Measurements from ENCODE around the gene FOXO6.

The FOXO6 gene

DNA sequence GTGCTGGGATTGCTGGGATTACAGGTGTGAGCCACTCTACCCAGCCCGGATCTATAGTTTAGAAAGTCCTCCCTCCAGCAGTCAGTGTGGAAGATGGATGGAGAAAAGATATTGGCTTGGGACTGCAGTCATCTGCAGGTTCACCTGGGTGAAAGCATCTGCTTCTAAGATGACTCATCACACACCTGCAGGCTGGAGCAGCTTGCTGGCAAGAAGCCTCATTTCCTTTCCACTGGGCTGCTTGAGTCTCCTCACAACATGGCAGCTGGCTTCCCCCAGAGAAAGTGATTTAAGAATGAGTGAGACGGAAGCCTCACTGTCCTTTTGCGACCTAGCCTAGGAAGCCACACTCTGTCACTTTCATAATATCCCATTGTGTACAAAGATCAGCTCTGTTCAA is 50.0 kb downstream of the FOXO6 start:
- peaks cover 66% of the 10 kb centered on the region for H3K27me3 Mint-ChIP-seq
- no peaks in the 10 kb centered on the region for H3K36me3 Mint-ChIP-seq
- ATAC-seq, result no peak
- H3K27ac Mint-ChIP-seq, result no peak overlapping the region
- peaks cover 4% of the 10 kb centered on the region for H3K9me3 Mint-ChIP-seq
- H3K4me1 Mint-ChIP-seq, result no peaks in the 10 kb centered on the region
- no peak overlapping the region for H3K4me3 Mint-ChIP-seq

DNA sequence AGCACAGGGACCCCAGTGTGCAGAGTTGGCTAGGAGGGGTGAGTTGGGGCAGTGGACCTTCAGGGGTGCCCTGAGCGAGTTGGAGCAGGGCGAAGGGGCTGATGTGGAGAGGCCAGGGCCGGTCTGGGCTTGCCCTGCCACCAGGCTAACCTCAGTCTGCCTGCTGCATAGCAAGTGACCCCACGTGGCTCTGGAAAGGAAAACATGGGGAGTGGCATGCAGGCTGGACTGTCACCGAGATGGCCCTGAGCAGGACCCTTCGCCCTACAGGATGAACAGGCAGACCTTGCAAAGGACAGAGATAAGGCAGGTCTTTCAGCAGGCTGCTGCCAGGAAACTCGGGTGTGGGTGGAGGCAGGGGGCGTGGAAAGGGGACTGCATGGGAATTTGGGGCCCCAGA is 51.5 kb downstream of the FOXO6 start:
- Mint-ChIP-seq H3K36me3 (no peaks in the 10 kb centered on the region), H3K27ac (no peak overlapping the region), H3K4me3 (no peak overlapping the region), H3K4me1 (no peaks in the 10 kb centered on the region), H3K27me3 (peaks cover 66% of the 10 kb centered on the region), H3K9me3 (peaks cover 4% of the 10 kb centered on the region)
- ATAC-seq, result no peak

DNA sequence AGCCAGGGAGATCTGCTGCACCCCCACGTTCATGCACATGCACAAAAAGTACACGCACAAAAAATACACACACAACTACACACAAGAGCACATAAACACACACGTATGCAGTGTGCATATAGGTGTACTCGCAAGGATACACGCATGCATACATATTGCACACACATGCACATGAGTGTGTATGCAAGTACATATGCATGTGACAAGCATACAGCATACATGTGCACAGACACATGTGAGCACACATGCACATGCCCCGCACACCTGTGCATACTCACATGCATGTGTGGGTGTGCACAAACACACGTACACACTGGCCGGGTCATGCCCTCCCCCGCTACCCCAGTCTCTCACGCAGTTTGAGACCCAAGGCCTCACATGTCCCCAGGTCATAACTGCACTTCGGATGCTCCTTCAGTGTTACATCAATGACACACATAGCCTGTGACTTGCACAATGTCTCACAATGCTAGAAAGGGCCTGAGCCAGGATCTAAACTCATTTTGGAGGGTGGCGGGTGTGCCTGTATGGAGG is 52.6 kb downstream of the FOXO6 start:
- Mint-ChIP-seq H3K27ac (no peak overlapping the region), H3K4me1 (no peaks in the 10 kb centered on the region)

DNA sequence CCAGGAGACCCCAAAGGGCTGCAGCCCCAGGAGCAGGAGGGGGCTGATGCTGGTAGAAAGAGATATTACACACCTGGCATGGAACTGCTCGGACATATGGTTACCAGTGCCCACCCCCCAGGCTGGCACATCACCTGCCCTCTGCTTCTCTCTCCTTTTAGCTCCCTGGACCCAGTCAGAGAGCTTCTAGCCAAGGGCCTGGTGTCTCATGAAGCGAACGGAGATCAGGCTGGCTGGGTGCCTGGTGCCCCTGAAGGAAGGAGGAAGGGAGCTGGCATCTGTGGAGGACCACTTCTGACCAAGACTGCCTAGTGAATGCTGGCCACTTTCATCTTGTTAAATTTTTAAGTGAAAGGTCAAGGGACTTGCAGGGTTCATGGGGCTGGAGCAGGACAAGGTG is 53.1 kb downstream of the FOXO6 start:
- no peaks in the 10 kb centered on the region for H3K4me1 Mint-ChIP-seq
- peaks cover 55% of the 10 kb centered on the region for H3K27me3 Mint-ChIP-seq
- no peak for ATAC-seq
- H3K36me3 Mint-ChIP-seq, result no peaks in the 10 kb centered on the region
- H3K27ac Mint-ChIP-seq, result no peak overlapping the region
- H3K9me3 Mint-ChIP-seq, result peaks cover 4% of the 10 kb centered on the region
- H3K4me3 Mint-ChIP-seq, result no peak overlapping the region

More for the DNA sequence above, 52.6 kb downstream of the FOXO6 start:
- Mint-ChIP-seq H3K27me3 (peaks cover 60% of the 10 kb centered on the region), H3K4me3 (no peak overlapping the region), H3K36me3 (no peaks in the 10 kb centered on the region), H3K9me3 (peaks cover 4% of the 10 kb centered on the region)
- ATAC-seq, result no peak

DNA sequence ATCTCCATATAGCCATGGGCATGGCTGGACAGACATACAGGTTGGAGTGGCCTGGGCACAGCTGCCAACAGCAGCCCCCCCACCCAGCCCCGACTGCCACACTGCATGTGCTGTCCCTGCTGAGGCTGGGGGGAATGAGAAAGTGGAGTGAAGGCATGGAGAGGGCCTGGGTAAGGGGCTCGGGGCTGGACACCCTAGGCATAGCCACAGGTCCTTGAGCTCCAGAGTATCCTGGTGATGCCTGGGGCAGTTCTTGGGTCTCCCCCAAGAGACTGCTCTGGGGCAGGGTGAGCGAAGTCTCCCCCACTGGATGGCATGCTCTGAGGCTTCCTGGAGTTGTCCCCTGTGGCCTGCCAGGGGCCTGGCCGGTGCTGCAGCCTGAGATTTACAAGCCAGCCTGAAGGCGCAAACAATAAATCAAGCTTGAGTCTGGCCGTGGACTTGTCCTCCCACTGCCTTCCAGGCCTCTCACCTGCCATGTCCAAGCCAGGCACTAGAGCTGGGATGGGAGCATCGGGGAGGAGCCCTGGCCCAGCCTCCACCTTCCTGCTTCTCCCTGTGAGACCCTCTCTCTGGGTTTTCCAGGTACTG is 53.6 kb downstream of the FOXO6 start:
- no peaks in the 10 kb centered on the region for H3K4me1 Mint-ChIP-seq
- peaks cover 50% of the 10 kb centered on the region for H3K27me3 Mint-ChIP-seq
- H3K27ac Mint-ChIP-seq, result no peak overlapping the region
- no peak overlapping the region for H3K4me3 Mint-ChIP-seq
- H3K36me3 Mint-ChIP-seq, result no peaks in the 10 kb centered on the region
- peaks cover 4% of the 10 kb centered on the region for H3K9me3 Mint-ChIP-seq
- ATAC-seq, result no peak

DNA sequence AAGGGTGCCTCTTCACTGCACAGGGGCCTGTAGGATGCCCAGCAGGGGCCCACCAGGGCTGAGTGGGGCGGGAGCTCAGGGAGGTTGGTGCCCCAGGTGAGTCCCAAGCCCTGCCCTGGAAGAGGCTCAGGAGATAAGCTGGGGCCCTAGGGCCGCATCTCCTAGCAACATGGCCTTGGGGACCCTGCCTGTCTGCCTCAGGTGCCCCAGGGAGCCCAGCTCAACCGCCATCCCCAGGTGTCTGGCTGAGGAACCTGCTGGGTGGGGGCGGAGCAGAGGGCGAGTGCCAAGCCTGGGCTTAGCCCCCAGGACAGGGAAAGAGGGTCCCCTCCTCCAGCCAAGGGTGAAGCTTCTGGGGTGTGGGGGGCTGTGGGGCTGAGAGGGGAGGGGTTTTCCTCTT is 54.8 kb downstream of the FOXO6 start:
- peaks cover 42% of the 10 kb centered on the region for H3K27me3 Mint-ChIP-seq
- H3K36me3 Mint-ChIP-seq, result no peaks in the 10 kb centered on the region
- ATAC-seq, result no peak
- H3K4me3 Mint-ChIP-seq, result no peak overlapping the region
- no peak overlapping the region for H3K27ac Mint-ChIP-seq
- no peaks in the 10 kb centered on the region for H3K4me1 Mint-ChIP-seq
- H3K9me3 Mint-ChIP-seq, result no peaks in the 10 kb centered on the region

DNA sequence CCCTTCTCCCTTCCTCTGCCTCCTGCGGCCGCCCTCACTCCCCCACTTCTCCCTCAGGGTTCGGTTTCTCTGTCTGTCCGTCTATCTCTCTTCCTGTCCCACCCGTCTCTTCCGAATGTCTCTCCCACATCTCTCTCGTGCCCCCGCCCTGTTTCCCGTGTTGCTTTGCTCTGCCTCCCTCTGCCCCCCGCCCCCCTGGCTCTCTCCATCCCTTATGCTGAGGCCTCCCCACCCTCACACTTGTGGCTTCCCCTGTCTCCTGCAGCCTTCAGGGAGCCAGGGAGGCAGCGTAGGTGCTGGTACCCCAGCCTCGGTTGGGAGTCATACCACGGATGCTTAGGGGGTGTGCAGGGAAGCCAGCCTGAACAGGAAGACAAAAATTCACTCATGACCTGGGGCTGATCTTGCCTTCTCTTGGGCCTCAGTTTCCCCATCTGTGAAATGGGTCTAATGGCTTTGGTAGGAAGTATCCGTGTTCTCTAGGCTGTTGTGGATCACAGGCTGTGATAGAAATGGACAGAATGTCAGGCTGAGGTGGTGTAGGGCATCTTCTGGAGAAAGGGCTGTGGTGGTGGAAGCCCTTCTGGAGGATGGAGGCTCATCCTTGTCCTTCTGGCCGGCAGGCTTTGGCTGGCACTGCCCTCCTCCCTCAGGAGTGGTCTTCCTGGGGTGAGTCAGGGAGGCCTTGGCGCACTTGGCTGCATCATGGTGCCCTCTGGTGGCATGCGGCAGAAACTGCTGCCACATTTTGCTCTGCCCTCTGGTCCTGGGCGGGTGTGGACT is 55.5 kb downstream of the FOXO6 start:
- H3K27ac Mint-ChIP-seq, result no peak overlapping the region
- H3K9me3 Mint-ChIP-seq, result no peaks in the 10 kb centered on the region
- peaks cover 48% of the 10 kb centered on the region for H3K27me3 Mint-ChIP-seq
- H3K36me3 Mint-ChIP-seq, result no peaks in the 10 kb centered on the region
- no peak overlapping the region for H3K4me3 Mint-ChIP-seq
- ATAC-seq, result no peak
- no peaks in the 10 kb centered on the region for H3K4me1 Mint-ChIP-seq

DNA sequence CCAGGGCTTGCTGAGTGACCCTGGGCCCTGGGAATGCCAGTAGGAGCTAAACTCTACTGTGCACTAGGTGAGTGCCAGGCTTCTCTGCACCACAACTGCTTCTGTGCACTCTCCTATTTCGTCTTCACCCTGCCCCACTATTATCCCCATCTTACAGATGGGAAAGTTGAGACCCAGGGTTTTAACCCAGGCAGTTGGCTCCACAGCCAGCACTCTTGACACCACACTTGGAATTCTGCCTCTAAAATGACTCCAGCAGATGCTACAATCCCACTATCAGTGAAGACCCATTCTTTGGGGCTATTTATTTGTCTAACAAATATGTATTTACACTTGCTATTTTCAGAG is 56.1 kb downstream of the FOXO6 start:
- H3K9me3 Mint-ChIP-seq, result no peaks in the 10 kb centered on the region
- H3K27me3 Mint-ChIP-seq, result peaks cover 52% of the 10 kb centered on the region
- H3K27ac Mint-ChIP-seq, result no peak overlapping the region
- no peak overlapping the region for H3K4me3 Mint-ChIP-seq
- H3K36me3 Mint-ChIP-seq, result no peaks in the 10 kb centered on the region
- no peak for ATAC-seq
- no peaks in the 10 kb centered on the region for H3K4me1 Mint-ChIP-seq

DNA sequence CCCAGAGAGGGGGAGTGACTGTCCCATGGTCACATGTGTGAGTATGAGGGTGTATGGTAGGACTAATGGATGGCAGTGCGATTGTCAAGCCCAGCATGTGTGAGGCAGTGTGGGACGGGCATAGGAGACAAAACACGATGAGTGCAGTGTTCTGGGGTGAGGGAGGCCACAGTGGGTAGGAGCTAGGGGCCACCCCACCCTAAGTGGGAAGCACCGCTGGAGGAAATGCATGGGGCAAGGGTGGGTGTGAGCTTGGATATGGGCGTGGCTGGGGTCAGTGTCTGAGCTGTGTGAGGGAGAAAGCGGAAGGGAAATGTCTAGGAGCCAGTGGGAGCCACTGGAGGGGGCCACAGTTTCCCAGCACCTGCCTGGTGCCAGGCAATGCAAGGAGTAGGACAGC is 56.5 kb downstream of the FOXO6 start:
- Mint-ChIP-seq H3K27ac (no peak overlapping the region), H3K4me3 (no peak overlapping the region), H3K36me3 (no peaks in the 10 kb centered on the region), H3K27me3 (peaks cover 52% of the 10 kb centered on the region), H3K9me3 (no peaks in the 10 kb centered on the region), H3K4me1 (no peaks in the 10 kb centered on the region)
- no peak for ATAC-seq

DNA sequence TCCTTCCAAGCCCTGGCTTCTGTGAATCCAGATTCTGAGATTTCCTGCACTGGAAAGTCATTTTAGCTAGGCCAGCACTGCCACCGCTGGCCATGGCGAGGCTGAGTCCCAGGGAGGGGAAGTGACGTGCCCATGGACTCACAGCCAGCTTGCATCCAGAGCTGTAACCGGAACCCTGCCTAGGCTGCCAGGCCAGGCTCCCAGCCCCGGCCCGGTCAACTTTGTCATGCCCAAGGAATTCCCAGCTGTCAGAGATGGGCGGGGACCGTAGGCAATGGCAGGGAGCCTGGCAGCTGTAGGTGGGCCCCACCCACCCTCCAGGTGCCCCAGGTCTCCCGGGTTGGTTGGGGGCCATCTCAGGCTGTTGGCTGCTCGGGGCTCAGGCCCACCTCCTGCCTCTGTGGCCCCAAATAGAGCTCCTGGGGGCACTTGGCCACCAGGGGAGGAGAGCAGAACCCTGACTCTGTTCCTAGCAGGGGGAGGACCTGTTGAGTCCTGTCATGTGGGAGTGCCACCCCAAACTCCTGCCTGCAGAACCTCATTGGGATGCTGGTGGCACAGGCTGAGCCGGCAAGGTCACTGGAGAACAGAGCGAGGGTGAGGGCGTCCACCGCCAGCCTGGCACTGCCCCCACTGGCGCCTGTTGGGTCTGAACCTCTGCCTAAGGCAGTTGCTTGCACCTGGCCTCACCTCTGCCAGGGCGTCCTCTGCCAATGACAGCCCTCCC is 57.8 kb downstream of the FOXO6 start:
- Mint-ChIP-seq H3K9me3 (no peaks in the 10 kb centered on the region), H3K4me3 (no peak overlapping the region), H3K27me3 (peaks cover 42% of the 10 kb centered on the region), H3K27ac (no peak overlapping the region), H3K36me3 (no peaks in the 10 kb centered on the region), H3K4me1 (no peaks in the 10 kb centered on the region)
- ATAC-seq, result no peak

DNA sequence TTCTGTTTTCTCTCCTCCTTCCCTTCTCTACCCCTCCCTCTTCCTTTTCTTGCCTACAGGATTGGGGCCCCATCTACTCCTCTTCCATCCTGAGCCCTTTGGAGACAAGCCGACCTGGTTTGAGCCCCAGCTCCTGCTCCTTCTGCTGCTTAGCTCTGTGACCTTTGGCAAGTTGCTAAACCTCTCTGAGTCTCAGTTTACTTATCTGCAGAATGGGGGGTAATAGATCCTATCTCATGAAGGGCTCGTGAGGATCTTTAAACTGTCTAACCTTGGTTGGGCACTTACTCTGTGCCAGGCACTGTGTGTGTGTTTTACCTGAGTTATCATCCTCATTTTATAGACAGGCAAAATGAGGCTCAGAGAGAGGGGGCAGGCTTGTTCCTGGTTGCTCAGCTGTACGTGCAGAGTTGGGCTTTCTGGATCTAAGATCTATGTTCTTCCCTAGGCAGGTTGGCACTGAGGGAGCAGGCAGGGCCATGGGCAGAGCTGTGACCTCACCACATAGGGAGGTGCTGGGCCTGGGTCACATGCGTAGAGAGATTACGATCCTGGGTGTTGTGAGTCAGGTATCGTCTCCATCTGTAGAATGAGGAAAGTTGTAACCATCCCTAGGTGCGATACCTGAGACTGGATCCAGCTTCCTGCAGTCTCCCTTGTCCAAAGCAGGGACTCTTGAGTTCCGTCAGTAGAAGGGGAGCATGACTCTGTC is 58.5 kb downstream of the FOXO6 start:
- H3K36me3 Mint-ChIP-seq, result no peaks in the 10 kb centered on the region
- H3K4me3 Mint-ChIP-seq, result no peak overlapping the region

DNA sequence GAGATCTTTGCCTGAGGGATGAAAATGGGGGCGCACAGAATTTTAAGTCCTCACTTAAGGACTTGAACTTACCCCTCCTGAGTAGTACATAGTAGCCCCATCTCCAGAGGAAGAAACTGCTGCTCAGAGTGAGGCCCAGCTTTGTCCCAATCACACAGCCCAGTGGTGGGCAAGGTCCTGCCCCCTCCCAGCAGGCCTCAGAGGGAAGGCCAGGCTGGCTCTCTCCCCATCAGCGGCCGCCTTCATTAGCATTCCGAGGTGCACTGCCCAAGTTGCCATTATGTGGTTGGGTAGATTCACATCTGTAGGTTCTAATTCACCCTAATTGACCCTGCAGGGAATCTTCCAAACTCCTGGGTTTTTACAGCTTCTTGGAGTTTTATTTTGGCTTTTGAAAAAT is 59.1 kb downstream of the FOXO6 start:
- H3K27me3 Mint-ChIP-seq, result peaks cover 42% of the 10 kb centered on the region
- no peak for ATAC-seq
- no peak overlapping the region for H3K4me3 Mint-ChIP-seq
- no peaks in the 10 kb centered on the region for H3K9me3 Mint-ChIP-seq
- no peaks in the 10 kb centered on the region for H3K4me1 Mint-ChIP-seq
- no peaks in the 10 kb centered on the region for H3K36me3 Mint-ChIP-seq
- H3K27ac Mint-ChIP-seq, result no peak overlapping the region

More for the DNA sequence above, 58.5 kb downstream of the FOXO6 start:
- Mint-ChIP-seq H3K27me3 (peaks cover 42% of the 10 kb centered on the region), H3K9me3 (no peaks in the 10 kb centered on the region), H3K27ac (no peak overlapping the region), H3K4me1 (no peaks in the 10 kb centered on the region)
- no peak for ATAC-seq

DNA sequence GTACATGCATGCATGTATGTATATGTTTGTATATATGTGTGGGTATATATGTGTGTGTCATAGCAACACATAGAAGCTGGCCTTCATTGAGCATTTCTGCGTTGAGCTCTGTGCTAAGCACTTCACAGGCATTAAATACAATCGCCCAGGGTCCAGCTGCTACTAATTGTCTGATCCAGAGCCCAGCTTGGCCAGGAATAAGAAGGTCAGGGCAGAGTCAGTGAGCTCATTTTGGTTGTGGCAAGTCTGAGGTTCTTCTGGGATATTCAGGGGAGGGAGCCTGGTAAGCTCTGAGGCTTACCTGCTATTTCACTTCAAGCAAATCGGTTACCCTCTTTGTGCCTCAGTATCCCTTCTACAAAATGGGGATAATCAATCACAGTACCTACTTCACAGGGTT is 59.6 kb downstream of the FOXO6 start:
- H3K4me1 Mint-ChIP-seq, result no peaks in the 10 kb centered on the region
- H3K9me3 Mint-ChIP-seq, result no peaks in the 10 kb centered on the region
- no peak overlapping the region for H3K4me3 Mint-ChIP-seq
- H3K27me3 Mint-ChIP-seq, result peaks cover 42% of the 10 kb centered on the region
- ATAC-seq, result no peak
- H3K27ac Mint-ChIP-seq, result no peak overlapping the region
- H3K36me3 Mint-ChIP-seq, result no peaks in the 10 kb centered on the region

DNA sequence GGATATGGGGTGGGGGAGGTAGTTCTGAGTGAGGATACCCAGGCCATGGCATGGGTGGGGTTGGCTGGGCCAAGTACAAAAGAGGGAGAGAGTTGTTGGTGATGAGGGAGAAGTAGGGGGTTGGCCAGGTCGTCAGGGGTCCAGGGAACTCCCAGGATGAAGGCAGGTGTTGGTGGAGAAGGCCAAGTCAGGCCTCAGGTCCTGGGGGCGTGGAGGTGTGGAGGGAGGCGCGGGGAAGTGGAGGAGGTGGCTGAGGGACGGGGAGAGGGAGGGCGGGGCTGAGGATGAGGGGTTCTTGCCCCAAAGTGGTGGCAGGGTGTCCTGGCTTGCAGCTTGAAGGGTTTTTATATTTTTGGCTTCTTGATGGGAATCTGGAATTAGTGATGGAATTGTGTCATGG is 61.1 kb downstream of the FOXO6 start:
- Mint-ChIP-seq H3K9me3 (no peaks in the 10 kb centered on the region), H3K4me3 (no peak overlapping the region), H3K4me1 (no peaks in the 10 kb centered on the region), H3K27me3 (peaks cover 28% of the 10 kb centered on the region), H3K27ac (no peak overlapping the region), H3K36me3 (no peaks in the 10 kb centered on the region)
- no peak for ATAC-seq

DNA sequence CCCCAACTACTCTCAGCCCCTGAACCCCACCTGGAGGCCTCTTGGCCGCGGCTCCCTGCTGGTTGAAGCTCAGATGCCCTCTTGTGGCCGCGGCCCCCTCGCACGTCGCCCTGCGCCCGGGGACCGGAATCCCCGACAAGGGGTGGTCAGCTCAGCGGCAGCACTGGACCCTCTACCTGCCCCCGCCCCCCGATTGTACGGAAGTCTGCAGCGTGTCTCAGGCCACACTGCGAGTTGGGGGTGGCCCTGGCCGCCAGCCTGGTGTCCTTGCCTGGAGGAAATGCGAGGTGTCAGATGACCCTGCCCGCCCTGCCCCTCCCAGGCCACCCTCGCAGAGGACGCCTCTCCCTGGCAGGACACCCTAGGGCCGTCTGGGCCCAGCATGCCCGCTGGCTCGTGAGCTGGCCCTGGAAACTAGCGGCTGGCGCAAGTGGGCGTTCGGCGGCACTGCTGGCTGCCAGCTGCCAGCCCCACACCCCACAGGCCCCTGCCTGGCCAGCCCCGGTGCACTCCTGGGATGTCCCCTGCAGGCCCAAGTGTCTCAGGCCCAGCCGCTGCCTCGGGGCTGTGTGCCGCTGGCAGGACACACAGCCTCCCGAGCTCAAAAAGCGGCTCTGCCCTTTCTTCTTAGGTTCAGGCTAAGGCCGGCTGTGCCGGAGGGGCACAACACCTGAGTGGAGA is 62.4 kb downstream of the FOXO6 start:
- no peaks in the 10 kb centered on the region for H3K36me3 Mint-ChIP-seq
- no peak for ATAC-seq
- peaks cover 32% of the 10 kb centered on the region for H3K27me3 Mint-ChIP-seq
- H3K27ac Mint-ChIP-seq, result no peak overlapping the region
- no peaks in the 10 kb centered on the region for H3K9me3 Mint-ChIP-seq
- H3K4me3 Mint-ChIP-seq, result no peak overlapping the region
- H3K4me1 Mint-ChIP-seq, result no peaks in the 10 kb centered on the region
